T-helper 2 cell treated with Interferon-gamma antibody and Interleukin-4, amounts not matched to agents 5 μg/mL and 100 μg/mL, for 36 hours (primary cell): ENCODE data around the gene RHBDL1.

Source experiments
- DNase-seq: peaks from one replicate; pipeline ENCODE4 v3.0.0; 2021; ENCODE audit warnings: low spot score
- H3K27ac Mint-ChIP-seq: one replicate; pipeline ENCODE4 v1.8.0; 2021; ENCODE audit warnings: mild to moderate bottlenecking, mixed read lengths
- H3K27me3 Mint-ChIP-seq: one replicate; pipeline ENCODE4 v1.8.0; 2021; ENCODE audit warnings: low read depth, mixed read lengths
- H3K36me3 Mint-ChIP-seq: one replicate; pipeline ENCODE4 v1.8.0; 2021; ENCODE audit warnings: low read depth, mixed read lengths
- H3K4me1 Mint-ChIP-seq: one replicate; pipeline ENCODE4 v1.8.0; 2021; ENCODE audit warnings: low read depth, mixed read lengths
- H3K4me3 Mint-ChIP-seq: one replicate; pipeline ENCODE4 v1.8.0; 2022; ENCODE audit warnings: mild to moderate bottlenecking, moderate library complexity, mixed read lengths
- H3K9me3 Mint-ChIP-seq: one replicate; pipeline ENCODE4 v1.8.0; 2021; ENCODE audit warnings: mixed read lengths

The RHBDL1 gene

DNA sequence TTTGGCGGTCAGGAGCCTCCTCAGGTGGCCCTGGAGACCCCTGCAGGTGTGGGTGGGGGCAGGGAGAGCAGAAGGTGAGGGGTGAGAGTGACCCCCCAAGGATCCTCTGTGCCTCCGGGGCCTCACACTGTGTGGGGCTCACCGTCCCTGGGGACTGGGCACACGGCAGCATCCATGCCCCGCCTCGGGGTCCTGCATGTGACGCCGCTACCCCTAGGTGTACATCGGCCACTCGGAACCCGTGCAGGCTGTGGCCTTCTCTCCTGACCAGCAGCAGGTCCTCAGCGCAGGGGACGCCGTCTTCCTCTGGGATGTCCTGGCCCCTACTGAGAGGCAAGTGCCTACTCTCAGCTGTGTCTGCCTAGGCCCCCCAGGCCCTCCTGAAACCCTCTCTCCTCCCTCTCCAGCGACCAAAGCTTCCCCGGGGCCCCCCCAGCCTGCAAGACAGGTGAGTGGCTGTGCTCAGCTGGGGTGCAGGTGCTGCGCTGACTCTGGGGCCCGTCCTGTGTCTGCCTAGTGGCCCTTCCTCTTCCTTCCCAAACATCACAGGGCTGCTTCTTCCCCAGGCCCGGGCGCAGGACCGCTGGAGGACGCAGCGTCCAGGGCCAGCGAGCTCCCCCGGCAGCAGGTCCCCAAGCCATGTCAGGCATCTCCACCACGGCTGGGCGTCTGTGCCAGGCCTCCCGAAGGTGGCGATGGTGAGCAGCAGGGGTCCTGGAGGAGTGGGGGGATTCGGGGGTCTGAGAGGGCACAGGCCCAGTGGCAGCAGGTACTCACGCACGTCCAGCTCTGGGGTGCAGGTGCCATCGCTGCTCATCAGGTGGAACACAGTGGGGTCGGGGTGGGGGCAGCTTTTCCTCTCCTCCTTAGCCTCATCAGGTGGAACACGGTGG, 16.5 kb upstream of the RHBDL1 start:
- Mint-ChIP-seq H3K27ac (no peak overlapping the region), H3K4me3 (no peak overlapping the region), H3K9me3 (no peaks in the 10 kb centered on the region)

DNA sequence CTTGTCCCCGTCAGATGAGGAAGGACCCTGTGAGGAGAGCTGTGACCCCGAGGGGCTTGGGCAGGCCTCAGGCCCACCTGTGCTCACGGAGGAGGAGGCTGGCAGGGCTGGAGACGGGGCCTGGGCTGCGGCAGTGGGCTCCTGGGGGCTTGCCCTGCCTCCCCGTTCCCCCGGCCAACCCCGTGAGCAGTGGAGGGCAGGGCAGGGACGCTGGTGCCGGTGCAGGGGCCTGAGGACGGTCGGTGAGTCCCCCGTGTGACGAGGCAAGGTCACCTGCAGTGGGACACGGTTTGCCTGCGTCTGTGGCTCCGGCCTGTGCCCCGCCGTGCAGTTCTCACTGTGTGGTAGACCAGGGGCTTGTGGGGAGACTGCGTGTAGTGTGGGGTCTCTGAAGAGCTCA, 15.9 kb upstream of the RHBDL1 start:
- H3K27ac Mint-ChIP-seq = no peak overlapping the region
- no peak overlapping the region for H3K4me3 Mint-ChIP-seq
- no peaks in the 10 kb centered on the region for H3K9me3 Mint-ChIP-seq
- DNase-seq = no peak
- peaks cover 5% of the 10 kb centered on the region for H3K4me1 Mint-ChIP-seq
- H3K36me3 Mint-ChIP-seq = no peaks in the 10 kb centered on the region
- H3K27me3 Mint-ChIP-seq = no peaks in the 10 kb centered on the region

More for the DNA sequence above, 16.5 kb upstream of the RHBDL1 start:
- H3K36me3 Mint-ChIP-seq = no peaks in the 10 kb centered on the region
- DNase-seq = no peak
- no peaks in the 10 kb centered on the region for H3K27me3 Mint-ChIP-seq
- H3K4me1 Mint-ChIP-seq = peaks cover 5% of the 10 kb centered on the region

DNA sequence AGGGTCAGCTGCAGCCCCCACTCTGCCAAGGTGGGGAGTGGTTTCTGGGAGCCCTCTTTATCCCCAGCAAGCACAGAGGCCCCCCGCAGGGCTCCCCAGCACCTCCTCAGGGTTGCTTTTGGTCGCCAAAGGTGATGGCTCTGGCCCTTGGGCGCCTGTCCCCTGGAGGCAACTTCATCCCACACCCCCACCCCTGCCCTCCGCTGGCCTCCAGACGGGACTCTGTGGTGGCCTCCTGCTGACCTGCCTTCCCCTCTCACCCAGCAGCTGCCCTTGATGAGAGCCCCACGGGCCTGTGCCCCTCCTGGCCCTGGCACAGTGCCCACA, 15.4 kb upstream of the RHBDL1 start:
- no peaks in the 10 kb centered on the region for H3K36me3 Mint-ChIP-seq
- H3K4me1 Mint-ChIP-seq = peaks cover 5% of the 10 kb centered on the region
- H3K9me3 Mint-ChIP-seq = no peaks in the 10 kb centered on the region
- no peak for DNase-seq
- no peaks in the 10 kb centered on the region for H3K27me3 Mint-ChIP-seq
- no peak overlapping the region for H3K4me3 Mint-ChIP-seq
- no peak overlapping the region for H3K27ac Mint-ChIP-seq

DNA sequence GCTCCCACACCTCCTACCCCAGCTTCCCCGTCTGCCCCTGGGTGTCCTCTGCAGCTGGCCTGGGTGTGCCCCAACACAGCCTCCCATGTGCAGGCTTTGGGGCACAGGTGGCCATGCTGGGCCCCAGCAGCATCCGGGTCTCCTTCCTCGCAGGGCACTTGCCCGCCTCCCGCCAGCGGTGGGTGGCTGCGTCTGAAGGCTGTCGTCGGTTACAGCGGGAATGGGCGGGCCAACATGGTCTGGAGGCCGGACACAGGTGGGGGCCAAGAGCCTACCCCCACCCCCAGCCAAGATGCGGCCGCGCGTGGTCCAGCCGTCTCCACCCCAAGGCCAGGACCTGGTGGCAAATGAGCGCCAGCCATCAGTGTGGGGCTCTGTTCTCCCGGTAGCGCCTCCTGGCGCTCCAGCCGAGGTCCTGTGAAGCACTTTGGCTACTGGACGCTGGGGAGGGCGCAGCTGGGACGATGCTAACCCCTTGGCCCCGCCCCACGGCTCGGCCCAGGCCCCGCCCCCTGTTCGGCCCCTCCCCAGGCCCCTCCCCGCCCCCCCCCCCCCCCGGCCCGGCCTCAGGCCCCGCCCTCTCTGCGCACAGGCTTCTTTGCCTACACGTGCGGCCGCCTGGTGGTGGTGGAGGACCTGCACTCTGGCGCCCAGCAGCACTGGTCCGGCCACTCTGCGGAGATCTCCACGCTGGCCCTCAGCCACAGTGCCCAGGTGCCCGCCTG, 14.8 kb upstream of the RHBDL1 start:
- no peaks in the 10 kb centered on the region for H3K27me3 Mint-ChIP-seq
- DNase-seq = peak; percentile 68
- H3K4me3 Mint-ChIP-seq = no peak overlapping the region
- peaks cover 5% of the 10 kb centered on the region for H3K4me1 Mint-ChIP-seq
- peak overlapping the region; percentile 36 for H3K27ac Mint-ChIP-seq
- no peaks in the 10 kb centered on the region for H3K36me3 Mint-ChIP-seq
- no peaks in the 10 kb centered on the region for H3K9me3 Mint-ChIP-seq

- no peak overlapping the region for H3K4me3 Mint-ChIP-seq
- H3K27me3 Mint-ChIP-seq = no peaks in the 10 kb centered on the region
- DNase-seq = no peak
- H3K9me3 Mint-ChIP-seq = no peaks in the 10 kb centered on the region
- H3K4me1 Mint-ChIP-seq = peaks cover 5% of the 10 kb centered on the region
- H3K36me3 Mint-ChIP-seq = no peaks in the 10 kb centered on the region
- H3K27ac Mint-ChIP-seq = peak overlapping the region; percentile 36
These were observed 14.2 kb upstream of the RHBDL1 start for GRCh38 chr16:661184-661821.

GRCh38 chr16:662095-662494, 13.4 kb upstream of the RHBDL1 start:
- Mint-ChIP-seq H3K4me1 (peaks cover 5% of the 10 kb centered on the region), H3K27ac (no peak overlapping the region), H3K27me3 (no peaks in the 10 kb centered on the region), H3K9me3 (no peaks in the 10 kb centered on the region), H3K4me3 (no peak overlapping the region), H3K36me3 (no peaks in the 10 kb centered on the region)
- no peak for DNase-seq

DNA sequence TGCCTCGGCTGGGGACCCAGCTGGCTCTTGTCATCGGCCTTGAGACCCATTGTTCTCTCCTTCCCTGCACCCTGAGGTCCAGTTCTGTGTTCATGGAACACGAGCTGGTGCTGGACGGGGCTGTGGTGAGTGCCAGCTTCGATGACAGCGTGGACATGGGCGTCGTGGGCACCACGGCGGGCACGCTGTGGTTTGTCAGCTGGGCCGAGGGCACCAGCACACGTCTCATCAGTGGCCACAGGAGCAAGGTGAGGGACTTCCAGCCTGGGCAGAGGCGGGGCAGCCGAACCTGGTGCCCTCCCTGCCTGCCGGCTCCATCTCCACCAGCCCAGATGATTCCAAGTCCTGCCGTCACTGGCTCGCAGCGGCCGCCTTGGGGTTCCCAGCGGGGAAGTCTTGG, 12.9 kb upstream of the RHBDL1 start:
- Mint-ChIP-seq H3K27ac (no peak overlapping the region), H3K4me3 (no peak overlapping the region), H3K27me3 (no peaks in the 10 kb centered on the region), H3K9me3 (no peaks in the 10 kb centered on the region), H3K4me1 (peaks cover 5% of the 10 kb centered on the region), H3K36me3 (no peaks in the 10 kb centered on the region)
- no peak for DNase-seq

DNA sequence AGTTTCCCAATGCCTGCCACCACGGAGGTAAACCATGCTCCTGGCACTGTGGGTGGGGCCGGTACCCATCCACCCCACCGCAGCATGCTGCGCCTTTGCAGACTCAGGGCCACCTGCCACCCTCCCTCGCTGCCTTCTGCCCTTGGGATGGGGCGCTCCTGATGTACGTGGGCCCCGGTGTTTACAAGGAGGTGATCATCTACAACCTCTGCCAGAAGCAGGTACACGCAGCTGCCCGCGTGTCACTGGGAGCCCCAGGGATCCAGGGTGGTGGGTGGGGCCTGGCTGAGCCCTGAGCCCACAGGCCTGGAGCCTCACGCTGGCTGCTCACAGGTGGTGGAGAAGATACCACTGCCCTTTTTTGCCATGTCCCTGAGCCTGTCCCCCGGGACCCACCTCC, 8.9 kb upstream of the RHBDL1 start:
- no peaks in the 10 kb centered on the region for H3K27me3 Mint-ChIP-seq
- peaks cover 2% of the 10 kb centered on the region for H3K36me3 Mint-ChIP-seq
- H3K27ac Mint-ChIP-seq = no peak overlapping the region
- no peak overlapping the region for H3K4me3 Mint-ChIP-seq
- no peak for DNase-seq
- peaks cover 1% of the 10 kb centered on the region for H3K4me1 Mint-ChIP-seq
- H3K9me3 Mint-ChIP-seq = no peaks in the 10 kb centered on the region

- Mint-ChIP-seq H3K36me3 (peaks cover 2% of the 10 kb centered on the region), H3K9me3 (no peaks in the 10 kb centered on the region), H3K4me1 (peaks cover 1% of the 10 kb centered on the region), H3K27ac (peak overlapping the region; percentile 81), H3K27me3 (no peaks in the 10 kb centered on the region), H3K4me3 (peak overlapping the region; percentile 71)
- no peak for DNase-seq
These were observed 8.2 kb upstream of the RHBDL1 start for GRCh38 chr16:667113-667779.

GRCh38 chr16:667780-668518, 7.5 kb upstream of the RHBDL1 start, which contains the start of gene RHOT2:
RHOT2 (plus strand) TSS chr16:668132; CDS start chr16:668200, 68 bp downstream.
- Mint-ChIP-seq H3K9me3 (no peaks in the 10 kb centered on the region), H3K4me1 (peaks cover 1% of the 10 kb centered on the region), H3K4me3 (peak within 1 kb of the TSS; percentile 82), H3K27ac (peak within 1 kb of the TSS; percentile 81), H3K36me3 (peaks cover 4% of the 10 kb centered on the region), H3K27me3 (no peaks in the 10 kb centered on the region)
- peak; percentile 97 for DNase-seq

GRCh38 chr16:668519-669171, 6.8 kb upstream of the RHBDL1 start:
- DNase-seq = no peak
- Mint-ChIP-seq H3K9me3 (no peaks in the 10 kb centered on the region), H3K36me3 (peaks cover 5% of the 10 kb centered on the region), H3K4me3 (peak overlapping the region; percentile 82), H3K27me3 (no peaks in the 10 kb centered on the region), H3K4me1 (peaks cover 1% of the 10 kb centered on the region), H3K27ac (peak overlapping the region; percentile 68)

DNA sequence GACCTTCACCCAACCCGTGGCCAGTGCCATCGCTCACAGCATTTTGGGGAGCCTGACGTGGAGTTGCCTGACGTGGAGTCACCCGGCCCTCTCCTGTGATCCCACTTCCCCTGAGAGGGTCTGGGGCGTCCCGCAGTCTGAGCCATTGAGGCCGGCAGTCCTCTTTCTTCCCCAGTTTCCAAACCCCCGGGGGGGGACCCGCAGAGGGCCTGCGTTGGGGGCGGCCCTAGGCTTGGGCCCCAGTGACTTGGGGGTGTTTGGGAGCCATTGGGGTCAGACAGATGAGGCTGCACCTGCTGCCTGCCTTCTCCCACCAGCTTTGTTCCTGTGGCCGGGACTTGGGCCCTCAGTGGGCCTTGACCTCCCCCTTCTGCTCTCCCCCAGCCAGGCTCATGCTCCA, 5.8 kb upstream of the RHBDL1 start:
- Mint-ChIP-seq H3K27me3 (no peaks in the 10 kb centered on the region), H3K27ac (no peak overlapping the region), H3K4me3 (peak overlapping the region; percentile 82), H3K4me1 (peaks cover 1% of the 10 kb centered on the region), H3K36me3 (peaks cover 5% of the 10 kb centered on the region), H3K9me3 (no peaks in the 10 kb centered on the region)
- no peak for DNase-seq
